GM21529 (cell line): Measurements from ENCODE around the gene DISP2.

Source experiments
- ATAC-seq: cut with Tn5 transposase; IDR thresholded peaks from one replicate; pipeline ENCODE4 v1.9.1; 2021; ENCODE audit not compliant: unreplicated experiment

The DISP2 gene

GRCh38 chr15:40418126-40418525 lies 60.1 kb downstream of the DISP2 start:
- no peak for ATAC-seq

- ATAC-seq = no peak
Observed at GRCh38 chr15:40420071-40420713, 62.2 kb downstream of the DISP2 start.

DNA sequence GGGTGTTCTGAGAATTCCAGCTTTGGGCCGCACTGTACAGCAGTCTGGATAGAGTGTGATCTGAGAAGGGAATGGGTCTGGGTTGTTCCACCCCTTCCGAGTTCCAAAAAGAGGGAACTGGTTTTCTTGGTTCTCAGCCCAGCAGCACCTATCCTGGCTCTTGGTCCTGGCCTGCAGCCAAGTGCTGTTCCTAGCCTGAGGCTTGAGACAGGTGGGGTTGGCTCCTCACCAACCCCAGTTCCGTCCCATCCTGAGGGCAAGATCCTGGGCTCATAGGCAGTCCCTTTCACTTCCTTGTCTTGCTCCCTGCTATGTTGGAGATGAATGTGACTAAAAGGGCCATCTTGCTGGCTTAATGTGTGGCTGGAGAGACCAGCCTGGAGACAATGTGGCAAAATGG lies 62.8 kb downstream of the DISP2 start:
- no peak for ATAC-seq

DNA sequence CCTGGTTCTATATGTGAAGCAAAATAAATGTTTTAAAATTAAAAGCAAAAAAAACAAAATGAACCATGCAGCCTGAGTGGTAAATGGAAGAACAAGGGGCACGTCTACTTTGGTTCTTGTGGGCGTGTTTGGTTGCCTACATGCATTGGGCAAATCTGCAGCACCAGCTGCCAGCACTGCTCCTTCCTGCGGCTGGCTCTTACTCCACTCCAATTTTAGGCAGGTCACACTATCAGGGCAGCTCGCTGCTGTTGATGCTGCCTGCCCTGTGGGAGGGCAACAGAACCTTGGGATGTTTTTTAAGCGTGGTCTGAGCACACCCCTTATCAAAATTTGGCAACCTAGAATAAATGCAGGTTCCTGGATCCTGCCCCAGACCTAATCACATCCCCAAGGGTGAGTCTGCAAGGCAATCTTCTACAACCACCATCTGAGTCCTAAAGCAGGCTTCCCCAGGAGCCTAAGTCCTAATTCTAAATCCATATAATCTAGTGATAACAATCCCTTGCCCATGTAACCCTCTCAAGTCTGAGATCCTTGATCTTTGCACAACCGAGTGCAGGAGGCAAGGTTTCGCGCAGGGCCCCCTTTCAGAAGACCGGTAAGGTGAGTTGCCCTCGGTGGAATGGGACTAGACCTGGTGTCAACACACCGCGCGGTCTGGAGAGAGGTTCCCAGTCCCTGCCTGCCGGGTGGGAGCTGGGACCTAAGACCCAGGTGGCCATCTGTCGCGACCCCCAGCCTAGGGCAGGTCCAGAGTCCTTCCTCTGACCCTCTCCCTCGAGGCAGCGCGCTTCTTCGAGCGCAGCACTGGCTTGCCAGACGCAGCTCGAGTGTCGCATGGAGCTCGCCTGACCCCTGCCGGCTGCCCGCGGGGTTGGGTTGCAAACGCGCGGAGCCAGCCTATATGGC lies 63.5 kb downstream of the DISP2 start:
- peak; percentile 82 for ATAC-seq

DNA sequence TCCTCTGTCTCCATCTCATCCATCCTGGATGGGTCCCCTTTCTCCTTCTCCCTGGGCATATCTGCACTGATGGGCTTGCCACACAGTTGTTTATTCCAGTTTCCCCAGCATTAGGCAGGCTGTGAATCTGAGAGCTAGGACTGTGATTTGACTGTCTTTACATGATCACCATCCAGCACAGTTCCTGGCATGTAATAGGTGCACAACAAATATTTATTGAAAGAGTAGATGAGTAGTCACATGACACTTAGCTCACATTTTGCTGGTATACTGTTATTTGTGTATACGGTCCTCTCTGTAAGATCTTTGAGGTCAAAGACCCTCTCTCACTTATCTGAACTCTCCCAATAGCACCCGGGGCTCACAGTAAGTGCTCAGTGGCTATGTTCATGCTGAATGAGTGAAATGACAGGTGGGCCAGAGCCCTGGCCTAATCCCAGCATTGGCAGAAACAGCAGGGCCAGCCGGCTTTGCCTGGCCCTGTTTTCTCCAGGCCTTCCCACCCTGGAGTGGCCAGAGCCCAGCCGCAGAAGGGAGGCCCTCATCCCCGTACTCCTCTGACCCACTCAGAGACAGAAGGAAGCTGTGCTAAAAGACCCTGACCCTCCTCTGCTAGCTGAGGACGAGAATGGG lies 66.6 kb downstream of the DISP2 start:
- ATAC-seq = no peak

DNA sequence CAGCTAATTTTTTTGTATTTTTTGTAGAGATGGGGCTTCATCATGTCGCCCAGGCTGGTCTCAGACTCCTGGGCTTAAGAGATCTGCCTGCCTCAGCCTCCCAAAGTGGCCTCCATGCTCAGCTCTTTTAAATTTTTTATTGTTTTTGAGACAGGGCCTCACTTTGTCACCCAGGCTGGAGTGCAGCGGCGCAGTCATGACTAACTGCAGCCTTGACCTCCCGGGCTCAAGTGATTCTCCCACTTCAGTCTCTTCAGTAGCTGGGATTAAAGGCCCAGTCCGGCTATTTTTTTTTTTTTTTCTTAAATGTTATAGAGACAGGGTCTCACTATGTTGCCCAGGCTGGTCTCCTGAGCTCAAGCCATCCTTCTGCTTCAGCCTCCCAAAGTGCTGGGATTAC lies 67.7 kb downstream of the DISP2 start:
- ATAC-seq = no peak

DNA sequence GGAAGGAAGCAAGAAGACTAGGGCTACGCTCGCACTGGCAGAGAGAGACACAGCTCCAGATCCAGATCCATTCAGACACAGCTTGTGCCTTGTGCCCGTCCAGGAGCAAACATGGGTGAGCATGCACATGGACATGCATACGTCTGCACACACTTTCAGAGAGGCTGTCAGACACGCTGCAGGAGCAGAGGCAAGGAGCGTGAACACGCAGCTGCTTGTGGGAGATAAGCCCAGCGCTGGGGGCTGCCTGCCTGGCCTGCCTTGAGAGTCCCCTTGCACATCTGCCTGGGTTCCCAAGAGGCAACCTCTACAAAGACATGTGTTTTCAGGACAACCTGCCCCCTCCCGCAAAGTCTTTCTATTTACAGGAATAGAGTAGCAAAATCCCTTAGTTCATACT lies 69.2 kb downstream of the DISP2 start:
- no peak for ATAC-seq

- no peak for ATAC-seq
Observed at GRCh38 chr15:40428185-40428584, 70.2 kb downstream of the DISP2 start.
